Panc1 (cell line): Measurements from ENCODE around the gene CHN1. TPM values are rescaled to one million over a fixed set of nuclear protein-coding genes. Genes with fewer than 3 reads are reported as not detected.

Source experiments
- ATAC-seq: fragments of 200-7000 bp; cut with Tn5 transposase; 2 replicates; pipeline ENCODE4 v1.9.1; 2020; ENCODE audit warnings: mild to moderate bottlenecking, moderate library complexity
- BruUV-seq: library from RNA; stranded (reverse); fragments of 400-500 nt; replicated peaks from 2 replicates; lab custom pipeline; 2021; lab: Mats Ljungman, UMichigan
- CTCF ChIA-PET: fragments of 300-600 bp; sonication (Branson Sonifier 250); formaldehyde crosslinking; loops from one replicate; lab custom pipeline; 2022; ENCODE audit warnings: antibody characterized with exemption; lab: Charles Lee
- POLR2A ChIA-PET: fragments of 300-600 bp; sonication (Branson Sonifier 250); formaldehyde crosslinking; loops from one replicate; lab custom pipeline; 2022; ENCODE audit warnings: antibody characterized with exemption; lab: Charles Lee
- DNase-seq: peaks from one replicate; pipeline ENCODE4 v3.0.0-alpha.2; 2010; ENCODE audit warnings: low read depth, low spot score
- H3K27ac ChIP-seq: 2 replicates; pipeline ENCODE4 v1.5.1; 2011; ENCODE audit warnings: mild to moderate bottlenecking, low read length, inconsistent platforms
- H3K27me3 ChIP-seq: fragments of 200-500 bp; sonication (Bioruptor generic); 2 replicates; pipeline ENCODE4 v1.6.0; 2014; ENCODE audit warnings: low read length, inconsistent platforms; ENCODE audit not compliant: control insufficient read depth, insufficient read depth
- H3K36me3 ChIP-seq: fragments of 200-500 bp; sonication (Bioruptor generic); 2 replicates; pipeline ENCODE4 v1.5.1; 2014; ENCODE audit warnings: inconsistent platforms, mild to moderate bottlenecking, low read length, moderate library complexity; ENCODE audit not compliant: control insufficient read depth, insufficient read depth
- H3K4me1 ChIP-seq: 2 replicates; pipeline ENCODE4 v1.5.1; 2011; ENCODE audit warnings: inconsistent platforms, mild to moderate bottlenecking, low read length, moderate library complexity; ENCODE audit not compliant: control insufficient read depth, insufficient read depth
- H3K4me3 ChIP-seq, 2 experiments: 2 replicates each; pipeline ENCODE4 v1.5.1; 2011 to 2012; ENCODE audit warnings: low read depth in 2 of 2, low read length in 2 of 2, mild to moderate bottlenecking in 2 of 2, inconsistent platforms in 1 of 2, moderate library complexity in 1 of 2
- H3K9me3 ChIP-seq: fragments of 200-500 bp; sonication (Bioruptor generic); 2 replicates; pipeline ENCODE4 v1.5.1; 2014; ENCODE audit warnings: low read depth, mild to moderate bottlenecking, inconsistent platforms, low read length, moderate library complexity; ENCODE audit not compliant: control insufficient read depth, insufficient read depth
- POLR2AphosphoS5 ChIP-seq: IDR thresholded peaks from 2 replicates; pipeline ENCODE4 v1.6.1; 2012; ENCODE audit warnings: mild to moderate bottlenecking, low read depth, low read length, moderate library complexity
- SIN3A ChIP-seq: IDR thresholded peaks from 2 replicates; pipeline ENCODE4 v1.6.1; 2012; ENCODE audit warnings: low read depth, mild to moderate bottlenecking, low read length, moderate library complexity, borderline replicate concordance; ENCODE audit not compliant: insufficient read depth
- TCF7L2 ChIP-seq: IDR thresholded peaks from 2 replicates; pipeline ENCODE4 v1.6.1; 2011; ENCODE audit warnings: mild to moderate bottlenecking, low read depth, low read length, inconsistent platforms
- in situ Hi-C: cut with HindIII; loops from 2 replicates; pipeline ENCODE4 v1.10.0; 2016; ENCODE audit warnings: low sequenced_read_pairs, low pct_unique_long_range_greater_than_20kb
- intact Hi-C: fragments of 100-400 bp; cut with micrococcal nuclease; formaldehyde crosslinking; loops from one replicate; pipeline ENCODE4 v1.10.0; 2022; ENCODE audit not compliant: unreplicated experiment
- total RNA-seq: library from RNA; stranded (reverse); gene quantifications from one replicate; pipeline ENCODE4 v1.2.1, GENCODE V29; 2021; ENCODE audit not compliant: unreplicated experiment
- TF ChIP-seq, protein P1 (sequence below): fragments of 450-650 bp; IDR thresholded peaks from 2 replicates; pipeline ENCODE4 v1.5.1; 2017; ENCODE audit warnings: mild to moderate bottlenecking
- TF ChIP-seq, protein P2 (sequence below), 2 experiments: IDR thresholded peaks; 2 replicates each; pipeline ENCODE4 v1.6.1; 2011 to 2012; ENCODE audit warnings: low read depth in 2 of 2, control low read depth in 1 of 2, low read length in 1 of 2, mild to moderate bottlenecking in 1 of 2, moderate library complexity in 1 of 2; ENCODE audit not compliant: insufficient read depth in 1 of 2

CHN1 gene
- total RNA-seq, 1 experiment from 2014 or later = 20.8 TPM

DNA sequence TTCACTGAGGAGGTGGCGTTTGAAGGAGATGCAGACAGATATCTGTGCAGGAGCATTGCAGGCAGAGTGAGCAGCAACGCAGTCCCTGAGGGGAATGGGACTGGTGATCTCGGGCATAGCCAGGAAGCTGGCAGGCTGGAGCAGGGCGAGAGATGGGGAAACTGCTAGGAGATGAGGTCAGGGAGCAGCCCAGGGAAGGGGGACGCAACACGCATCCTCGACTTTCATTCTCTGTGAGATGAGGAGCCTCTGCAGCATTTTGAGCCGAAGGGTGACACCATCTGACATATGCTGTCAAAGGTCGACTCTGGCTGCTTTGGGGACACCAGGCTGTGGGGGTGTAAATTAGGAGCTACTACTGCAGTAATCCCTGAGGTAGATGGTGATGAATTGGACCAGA, 236.6 kb downstream of the CHN1 start:
- intact Hi-C loops (no loop called here), in situ Hi-C loops (no loop called here)
- no peak for DNase-seq
- H3K36me3 ChIP-seq = no peaks in the 10 kb centered on the region
- no peak for ATAC-seq
- no peak overlapping the region for H3K27ac ChIP-seq
- H3K27me3 ChIP-seq = no peaks in the 10 kb centered on the region
- H3K4me3 ChIP-seq = no peak overlapping the region
- no peaks in the 10 kb centered on the region for H3K9me3 ChIP-seq
- ChIA-PET CTCF (no interaction called here), POLR2A (no interaction called here)
- no TSS peak for BruUV-seq
- peaks cover 9% of the 10 kb centered on the region for H3K4me1 ChIP-seq
- TF ChIP-seq, protein P1, sequence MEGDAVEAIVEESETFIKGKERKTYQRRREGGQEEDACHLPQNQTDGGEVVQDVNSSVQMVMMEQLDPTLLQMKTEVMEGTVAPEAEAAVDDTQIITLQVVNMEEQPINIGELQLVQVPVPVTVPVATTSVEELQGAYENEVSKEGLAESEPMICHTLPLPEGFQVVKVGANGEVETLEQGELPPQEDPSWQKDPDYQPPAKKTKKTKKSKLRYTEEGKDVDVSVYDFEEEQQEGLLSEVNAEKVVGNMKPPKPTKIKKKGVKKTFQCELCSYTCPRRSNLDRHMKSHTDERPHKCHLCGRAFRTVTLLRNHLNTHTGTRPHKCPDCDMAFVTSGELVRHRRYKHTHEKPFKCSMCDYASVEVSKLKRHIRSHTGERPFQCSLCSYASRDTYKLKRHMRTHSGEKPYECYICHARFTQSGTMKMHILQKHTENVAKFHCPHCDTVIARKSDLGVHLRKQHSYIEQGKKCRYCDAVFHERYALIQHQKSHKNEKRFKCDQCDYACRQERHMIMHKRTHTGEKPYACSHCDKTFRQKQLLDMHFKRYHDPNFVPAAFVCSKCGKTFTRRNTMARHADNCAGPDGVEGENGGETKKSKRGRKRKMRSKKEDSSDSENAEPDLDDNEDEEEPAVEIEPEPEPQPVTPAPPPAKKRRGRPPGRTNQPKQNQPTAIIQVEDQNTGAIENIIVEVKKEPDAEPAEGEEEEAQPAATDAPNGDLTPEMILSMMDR = no peak
- TF ChIP-seq POLR2AphosphoS5 = no peak
- no peak for TF ChIP-seq SIN3A
- TF ChIP-seq, protein P2, sequence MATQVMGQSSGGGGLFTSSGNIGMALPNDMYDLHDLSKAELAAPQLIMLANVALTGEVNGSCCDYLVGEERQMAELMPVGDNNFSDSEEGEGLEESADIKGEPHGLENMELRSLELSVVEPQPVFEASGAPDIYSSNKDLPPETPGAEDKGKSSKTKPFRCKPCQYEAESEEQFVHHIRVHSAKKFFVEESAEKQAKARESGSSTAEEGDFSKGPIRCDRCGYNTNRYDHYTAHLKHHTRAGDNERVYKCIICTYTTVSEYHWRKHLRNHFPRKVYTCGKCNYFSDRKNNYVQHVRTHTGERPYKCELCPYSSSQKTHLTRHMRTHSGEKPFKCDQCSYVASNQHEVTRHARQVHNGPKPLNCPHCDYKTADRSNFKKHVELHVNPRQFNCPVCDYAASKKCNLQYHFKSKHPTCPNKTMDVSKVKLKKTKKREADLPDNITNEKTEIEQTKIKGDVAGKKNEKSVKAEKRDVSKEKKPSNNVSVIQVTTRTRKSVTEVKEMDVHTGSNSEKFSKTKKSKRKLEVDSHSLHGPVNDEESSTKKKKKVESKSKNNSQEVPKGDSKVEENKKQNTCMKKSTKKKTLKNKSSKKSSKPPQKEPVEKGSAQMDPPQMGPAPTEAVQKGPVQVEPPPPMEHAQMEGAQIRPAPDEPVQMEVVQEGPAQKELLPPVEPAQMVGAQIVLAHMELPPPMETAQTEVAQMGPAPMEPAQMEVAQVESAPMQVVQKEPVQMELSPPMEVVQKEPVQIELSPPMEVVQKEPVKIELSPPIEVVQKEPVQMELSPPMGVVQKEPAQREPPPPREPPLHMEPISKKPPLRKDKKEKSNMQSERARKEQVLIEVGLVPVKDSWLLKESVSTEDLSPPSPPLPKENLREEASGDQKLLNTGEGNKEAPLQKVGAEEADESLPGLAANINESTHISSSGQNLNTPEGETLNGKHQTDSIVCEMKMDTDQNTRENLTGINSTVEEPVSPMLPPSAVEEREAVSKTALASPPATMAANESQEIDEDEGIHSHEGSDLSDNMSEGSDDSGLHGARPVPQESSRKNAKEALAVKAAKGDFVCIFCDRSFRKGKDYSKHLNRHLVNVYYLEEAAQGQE (IDR thresholded peaks at IDR 0.05; ENCODE audit: insufficient read depth in 1 of 2, low read depth in 2 of 2, low read length in 1 of 2) = no peak
- no peak for TF ChIP-seq TCF7L2

DNA sequence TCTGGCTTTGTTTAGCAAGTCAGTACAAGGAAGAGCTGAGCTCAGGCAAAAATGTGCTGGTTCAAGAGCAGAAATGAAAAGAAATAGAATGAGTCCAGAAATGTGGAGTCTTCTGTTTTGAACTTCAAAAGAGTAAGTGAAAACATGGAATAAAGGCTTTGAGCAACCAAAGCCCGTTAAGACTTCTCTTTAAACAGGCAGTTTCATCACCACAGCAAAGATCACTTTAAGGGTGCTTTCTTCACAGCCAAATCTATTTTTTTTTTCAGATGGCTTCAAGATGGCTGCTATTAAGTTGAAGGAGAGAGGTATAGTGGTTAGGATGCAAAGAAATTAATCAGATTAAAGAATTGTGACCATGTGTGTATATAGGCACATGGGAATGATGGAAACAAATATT, 238.9 kb downstream of the CHN1 start:
- Histone ChIP-seq H3K4me1 (no peaks in the 10 kb centered on the region), H3K4me3 (no peak overlapping the region), H3K27me3 (no peaks in the 10 kb centered on the region), H3K27ac (no peak overlapping the region), H3K9me3 (no peaks in the 10 kb centered on the region), H3K36me3 (no peaks in the 10 kb centered on the region)
- POLR2A ChIA-PET = interaction anchor here (0.6 kb wide), 1 partner anchor 284 kb away, joined by 3 read pairs; no protein-coding TSS in a partner anchor
- TF ChIP-seq POLR2AphosphoS5 = no peak
- TF ChIP-seq, protein P2 (IDR thresholded peaks at IDR 0.05; ENCODE audit: insufficient read depth in 1 of 2, low read depth in 2 of 2, low read length in 1 of 2) = no peak
- TF ChIP-seq TCF7L2 = no peak
- no peak for TF ChIP-seq SIN3A
- TF ChIP-seq, protein P1 = no peak
- in situ Hi-C loops (no loop called here), intact Hi-C loops (no loop called here)
- DNase-seq (no peak), ATAC-seq (no peak)
- no TSS peak for BruUV-seq
- CTCF ChIA-PET = no interaction called here
